GM21737 (cell line): ENCODE measurements around the gene ARMC6.

Experiments
- ATAC-seq: cut with Tn5 transposase; IDR thresholded peaks from one replicate; pipeline ENCODE4 v1.9.1; 2021; ENCODE audit warnings: mild to moderate bottlenecking, moderate library complexity; ENCODE audit not compliant: unreplicated experiment

The ARMC6 gene

DNA sequence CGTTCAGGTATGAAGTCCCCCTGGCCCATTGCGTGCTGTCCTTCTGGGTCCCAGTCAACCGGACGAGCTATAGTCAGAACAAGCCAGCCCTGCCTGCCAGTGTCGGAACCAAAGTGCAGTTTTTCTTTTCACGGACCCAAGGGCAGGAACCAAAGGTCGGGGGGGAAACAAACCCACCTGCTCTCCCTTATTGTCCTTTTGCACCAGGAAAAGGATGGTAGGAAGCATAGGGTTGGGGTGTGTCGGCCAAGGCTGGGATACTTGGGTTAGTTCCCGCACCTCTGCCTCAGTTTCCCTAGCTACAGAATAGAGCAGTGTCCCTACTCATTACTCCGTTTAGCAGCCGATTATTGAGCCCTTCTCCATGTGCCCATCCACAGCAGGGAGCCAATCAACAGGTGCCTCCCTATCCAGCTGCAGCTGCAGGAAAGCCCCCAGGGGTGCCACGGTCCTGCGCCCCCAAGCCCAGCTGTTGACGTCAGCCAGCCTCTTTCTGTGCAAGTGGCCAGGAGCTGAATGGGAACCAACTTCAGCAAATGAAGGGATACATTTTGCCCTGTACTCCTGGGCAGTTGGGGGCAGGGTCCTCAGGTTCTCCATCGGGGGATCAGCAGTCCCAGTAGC, 21.0 kb downstream of the ARMC6 start:
- ATAC-seq: no peak

DNA sequence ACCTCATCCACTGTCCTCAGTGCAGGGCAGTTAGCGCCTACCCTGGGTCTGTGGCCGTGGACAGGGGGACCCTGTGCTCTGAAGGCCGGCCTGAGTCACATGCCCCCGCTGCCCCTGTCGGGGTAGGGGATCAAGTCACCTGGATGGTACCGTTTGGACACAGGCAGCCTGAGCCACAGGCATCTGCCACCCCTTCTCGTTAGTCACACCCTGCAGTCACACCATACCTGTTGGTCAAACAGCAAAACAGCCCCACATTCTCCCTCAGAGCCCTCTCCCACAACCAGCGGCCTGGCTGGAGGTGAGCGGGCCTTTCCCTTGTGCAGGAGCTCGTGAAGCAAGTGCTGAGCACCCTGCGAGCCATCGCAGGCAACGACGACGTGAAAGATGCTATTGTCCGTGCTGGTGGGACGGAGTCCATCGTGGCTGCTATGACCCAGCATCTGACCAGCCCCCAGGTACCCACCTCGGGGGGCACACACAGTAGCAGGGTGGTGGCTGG, 21.6 kb downstream of the ARMC6 start:
- ATAC-seq: no peak

DNA sequence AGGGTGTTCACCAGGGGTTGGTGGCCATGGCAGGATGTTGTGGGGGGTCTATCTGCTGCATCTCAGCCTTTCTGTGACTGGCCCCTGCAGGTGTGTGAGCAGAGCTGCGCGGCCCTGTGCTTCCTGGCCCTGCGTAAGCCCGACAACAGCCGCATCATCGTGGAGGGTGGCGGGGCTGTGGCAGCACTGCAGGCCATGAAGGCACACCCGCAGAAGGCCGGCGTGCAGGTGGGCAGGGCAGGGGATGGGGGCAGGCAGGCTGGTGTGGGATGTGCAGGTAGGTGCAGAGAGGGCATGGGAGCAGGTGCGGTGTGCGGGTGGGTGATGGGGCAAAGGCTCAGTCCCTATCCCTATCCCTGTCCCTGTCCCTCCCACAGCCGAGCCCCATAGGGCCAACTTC, 22.3 kb downstream of the ARMC6 start:
- no peak for ATAC-seq

DNA sequence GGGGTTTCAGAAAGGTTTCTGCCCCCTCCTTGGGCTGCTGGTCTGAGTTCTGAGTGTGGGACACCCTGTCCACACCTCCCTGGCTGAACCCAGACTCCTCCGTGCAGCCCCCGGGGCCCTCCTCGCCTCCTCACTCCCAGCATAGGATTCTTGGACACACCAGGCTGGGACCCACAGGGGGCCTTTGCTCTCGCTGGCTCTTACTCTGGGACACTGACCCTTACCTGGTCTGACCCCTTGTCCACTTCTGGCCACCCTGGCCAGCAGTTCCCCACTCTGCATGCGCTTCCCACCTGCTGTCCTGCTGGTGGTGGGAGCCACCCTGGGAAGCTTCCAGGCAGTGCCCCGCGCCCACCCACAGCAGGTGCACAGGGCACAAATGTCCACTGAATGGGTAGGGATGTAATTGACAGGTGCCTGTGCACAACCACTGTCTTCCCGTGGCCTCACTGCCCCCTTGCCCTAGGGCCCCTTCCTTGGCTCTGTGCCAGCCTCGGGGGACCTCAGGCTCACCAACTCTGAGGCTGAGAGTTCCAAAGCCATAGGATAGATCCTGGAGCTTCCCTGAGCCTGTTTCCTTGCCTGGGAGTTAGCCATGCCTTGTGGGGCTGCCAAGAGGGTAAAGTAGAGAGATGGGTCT, 23.4 kb downstream of the ARMC6 start:
- no peak for ATAC-seq

DNA sequence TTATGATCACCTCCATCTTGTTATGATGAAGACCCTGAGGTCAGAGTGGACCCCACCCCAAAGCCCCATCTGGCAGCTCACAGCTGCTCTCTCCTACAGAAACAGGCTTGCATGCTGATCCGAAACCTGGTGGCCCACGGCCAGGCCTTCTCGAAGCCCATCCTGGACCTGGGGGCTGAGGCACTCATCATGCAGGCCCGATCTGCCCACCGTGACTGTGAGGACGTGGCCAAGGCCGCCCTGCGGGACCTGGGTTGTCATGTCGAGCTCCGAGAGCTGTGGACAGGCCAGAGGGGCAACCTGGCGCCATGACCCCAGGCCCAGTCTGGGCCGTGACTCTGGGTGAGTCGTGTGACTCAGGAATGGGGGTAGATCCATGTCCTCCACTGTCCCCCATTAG, 23.9 kb downstream of the ARMC6 start:
- no peak for ATAC-seq

DNA sequence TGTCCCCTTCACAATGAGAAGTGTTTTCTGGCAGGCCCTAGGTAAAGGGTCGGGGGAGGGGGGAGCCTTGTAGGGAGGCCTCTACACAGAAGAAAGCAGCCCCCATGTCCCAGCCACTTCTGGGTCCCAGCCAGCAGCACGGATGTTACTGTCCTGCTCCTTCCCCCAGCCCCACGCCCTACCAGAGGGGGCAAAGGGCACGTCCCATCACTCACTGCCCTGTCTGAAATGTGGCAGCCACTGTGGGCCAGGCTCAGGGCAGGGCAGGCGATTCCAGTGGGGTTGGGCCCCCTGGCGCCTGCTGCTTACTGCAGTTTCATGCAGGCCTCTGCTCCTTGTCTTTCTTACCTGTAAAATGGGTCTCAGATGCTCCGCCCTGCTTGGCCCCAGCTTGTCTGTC, 24.3 kb downstream of the ARMC6 start:
- ATAC-seq: no peak

DNA sequence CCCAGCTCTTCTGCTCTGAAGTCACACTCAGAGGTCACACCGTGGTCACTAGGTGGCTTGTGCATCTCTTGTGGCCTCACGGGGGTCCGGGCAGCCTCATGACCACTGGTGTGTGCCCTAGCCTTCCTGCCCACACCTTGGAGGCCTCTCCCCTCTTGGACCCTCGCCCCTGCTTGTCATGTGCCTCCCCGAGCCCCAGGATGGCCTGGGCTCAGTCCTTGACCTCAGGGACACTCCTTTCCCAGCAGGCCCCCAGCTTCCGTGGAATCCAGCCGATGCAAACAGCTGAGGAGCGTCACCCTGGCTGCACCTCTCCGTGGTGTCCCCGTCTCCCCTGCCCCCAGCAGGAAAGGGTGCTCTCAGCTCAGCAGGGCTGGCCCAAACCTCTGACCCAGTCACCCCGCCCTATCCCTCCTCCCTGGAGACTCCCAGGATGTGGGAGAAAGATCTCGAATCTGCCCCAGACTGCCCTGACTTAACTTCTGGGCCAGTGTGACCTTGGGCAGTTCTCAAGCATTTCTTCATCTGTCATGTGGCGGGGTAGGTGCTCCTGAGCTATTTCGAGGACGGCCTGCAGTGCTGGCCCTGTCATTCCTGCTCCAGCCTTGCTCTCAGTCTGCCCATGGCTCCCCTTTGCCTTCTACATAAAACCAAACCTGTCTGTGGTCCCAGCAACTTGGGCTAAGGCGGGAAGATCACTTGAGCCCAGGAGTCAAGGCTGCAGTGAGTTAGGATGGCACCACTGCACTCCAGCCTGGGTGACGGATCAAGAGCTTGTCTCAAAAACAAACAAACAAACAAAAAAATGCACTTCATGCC, 25.8 kb downstream of the ARMC6 start:
- no peak for ATAC-seq

DNA sequence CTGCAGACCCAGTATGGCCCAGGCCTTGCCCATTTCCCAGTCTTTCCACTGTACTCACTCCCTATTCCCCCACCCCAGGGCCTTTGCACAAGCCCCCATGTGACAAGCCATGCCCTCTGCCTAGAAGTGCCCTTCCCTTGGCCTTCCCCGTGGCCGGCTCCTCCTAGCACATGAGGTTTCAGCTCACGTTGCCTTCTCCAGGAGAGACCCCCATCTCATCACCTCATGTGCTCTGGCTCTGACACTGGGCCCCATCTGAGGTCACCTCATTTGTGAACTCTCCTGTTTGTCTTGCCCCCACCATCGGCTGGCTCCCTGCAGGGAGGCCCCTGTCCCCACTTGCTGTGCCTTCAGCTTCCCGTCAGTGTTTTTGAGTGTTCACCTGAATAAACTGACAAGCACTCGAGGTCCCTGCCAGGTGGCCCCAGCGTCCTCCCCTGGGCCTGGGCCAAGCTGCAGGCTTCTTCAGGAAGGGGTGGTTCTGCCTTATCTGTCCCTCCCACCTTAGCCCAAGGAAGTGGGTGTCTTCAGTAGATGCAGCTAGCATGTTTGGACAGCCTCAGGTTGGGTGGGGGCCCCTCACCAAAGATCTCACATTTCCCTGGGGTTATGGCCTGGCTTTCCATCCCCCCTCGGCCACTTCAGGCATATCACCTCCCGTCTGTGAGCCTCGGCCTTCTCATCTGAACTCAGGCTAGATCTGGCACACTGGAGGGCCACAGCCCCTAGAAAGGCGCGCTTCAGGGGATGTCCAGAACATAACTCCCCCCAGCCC, 26.6 kb downstream of the ARMC6 start:
- ATAC-seq: no peak

DNA sequence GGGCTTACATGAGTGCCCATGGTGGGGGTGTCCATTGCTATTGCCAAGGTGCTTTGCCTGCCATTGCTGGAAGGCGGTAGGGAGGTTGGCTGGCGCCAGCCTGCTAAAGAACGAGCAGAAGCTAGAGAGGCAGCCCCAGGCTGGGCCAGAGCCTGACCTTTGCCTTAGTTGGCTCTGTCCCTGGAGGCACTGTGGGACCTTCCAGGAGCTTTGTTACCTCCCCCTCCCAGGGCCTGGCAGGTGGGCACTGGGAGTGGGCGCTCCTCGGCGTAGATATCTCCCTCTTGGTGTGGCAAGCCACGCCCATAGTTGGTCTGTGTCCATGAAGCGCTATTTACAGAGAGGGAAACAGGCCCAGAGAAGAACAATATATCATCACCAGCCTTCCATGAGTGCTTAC, 28.1 kb downstream of the ARMC6 start:
- ATAC-seq: no peak

DNA sequence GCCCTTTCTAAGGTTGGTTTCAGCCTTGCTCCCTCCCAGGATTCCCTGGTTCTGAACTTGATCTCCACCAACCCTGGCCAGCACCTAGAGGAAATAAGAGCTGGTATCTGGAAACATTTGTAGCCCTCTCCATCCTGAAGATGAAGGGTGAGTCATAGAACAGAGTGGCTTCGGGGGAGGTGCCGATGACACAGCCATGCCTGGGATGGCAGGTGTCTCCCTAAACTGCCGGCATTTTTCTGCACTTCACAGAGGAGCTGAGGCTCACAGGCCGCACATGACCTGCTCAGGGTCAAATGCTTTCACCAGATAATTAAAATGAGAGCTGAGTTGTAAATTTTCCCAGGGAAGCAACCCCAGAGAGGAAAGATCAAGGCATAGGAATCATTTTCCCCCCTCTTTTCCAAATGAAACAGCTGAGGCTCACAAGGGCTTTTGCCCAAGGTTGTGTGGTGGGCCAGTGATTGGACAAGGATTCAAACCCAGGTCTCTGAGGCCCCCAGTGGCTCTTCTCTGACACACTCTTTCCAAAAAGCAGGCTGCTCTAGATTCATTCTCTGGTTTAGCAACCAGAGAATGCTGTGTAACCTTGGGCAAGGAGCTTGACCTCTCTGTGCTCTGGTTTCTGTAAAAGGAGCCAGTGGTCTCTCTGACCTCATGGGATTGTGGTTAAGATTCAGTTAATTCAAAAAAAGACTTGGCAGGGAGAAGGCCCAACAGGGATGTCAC, 29.2 kb downstream of the ARMC6 start:
- ATAC-seq: no peak

DNA sequence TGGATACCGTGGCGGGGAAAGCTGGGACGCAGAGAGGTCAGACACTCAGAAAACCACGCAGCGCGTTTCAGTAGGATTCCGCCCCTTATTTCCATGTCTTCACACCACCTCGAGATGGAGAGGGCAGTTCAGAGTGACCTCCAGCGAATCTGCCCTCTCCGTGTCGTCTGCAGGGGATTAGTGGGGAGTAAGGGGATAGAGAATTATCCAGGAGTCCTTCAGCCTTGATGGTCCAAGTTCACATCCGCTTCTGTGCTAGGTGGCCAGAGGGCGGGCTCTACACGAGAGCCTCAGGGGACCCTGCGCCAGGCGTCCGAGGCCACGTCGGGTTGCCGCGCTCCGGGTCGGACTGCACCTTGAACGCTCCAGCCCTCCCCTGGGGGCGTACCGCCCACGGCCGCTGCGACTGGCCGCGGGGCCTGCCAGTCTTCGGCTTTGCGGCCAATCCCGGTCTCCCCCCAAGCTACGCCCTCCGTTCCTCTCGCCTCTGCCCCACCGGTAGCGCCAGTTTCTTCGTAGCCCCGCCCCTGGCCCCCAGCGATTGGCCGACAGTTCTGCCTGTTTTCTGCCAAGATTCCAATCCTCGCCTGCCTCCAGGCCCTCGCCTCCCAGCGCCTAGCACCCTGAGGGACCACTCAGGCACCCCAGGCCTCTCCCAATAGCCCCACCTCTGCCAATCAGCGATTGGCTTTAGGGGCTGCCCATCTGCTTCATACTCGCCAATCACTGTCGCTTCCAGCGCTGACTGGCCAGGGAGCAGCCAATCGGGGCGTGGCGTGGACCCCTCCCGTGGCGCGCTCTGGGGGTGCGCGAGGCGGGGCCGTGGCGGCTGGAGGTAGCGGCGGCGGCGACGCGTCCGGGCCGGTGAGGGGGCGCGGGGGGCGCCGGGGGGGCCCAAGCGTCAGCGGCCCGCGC, 30.0 kb downstream of the ARMC6 start, which contains the start of gene SLC25A42:
Gene SLC25A42, plus strand, starts transcription at position 812 of the 915 bp plus-strand sequence. CDS start 32,131 bp downstream, outside the sequence.
- peak; percentile 87 for ATAC-seq

DNA sequence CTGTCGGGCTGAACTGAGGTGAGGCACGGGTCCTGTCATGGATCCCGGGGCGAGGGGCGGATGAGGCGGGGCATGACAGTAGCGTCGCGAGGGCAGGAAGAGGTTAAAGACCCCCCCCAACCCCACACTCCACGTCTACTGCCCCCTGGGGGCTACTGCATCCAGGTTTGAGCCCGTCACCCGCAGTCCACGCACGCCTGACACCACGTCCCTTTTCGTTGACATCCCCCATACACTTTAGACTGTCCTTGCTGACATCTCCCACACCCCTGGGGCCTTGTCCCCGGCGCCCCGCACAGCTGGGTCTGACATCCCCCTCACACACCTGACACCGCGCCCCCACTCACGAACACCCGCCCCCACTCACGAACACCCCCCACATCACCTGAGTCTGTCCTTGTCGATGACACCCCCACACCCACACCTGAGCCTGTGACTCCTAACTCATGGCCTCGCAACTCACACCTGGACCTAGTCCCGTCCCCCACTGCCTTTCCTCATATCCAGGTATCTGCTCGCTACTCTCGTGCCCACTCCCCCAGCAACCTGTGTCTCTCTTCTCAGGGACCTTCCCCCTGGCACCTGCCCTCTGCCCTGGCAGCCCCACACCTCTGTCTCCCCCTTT, 30.8 kb downstream of the ARMC6 start:
- no peak for ATAC-seq

DNA sequence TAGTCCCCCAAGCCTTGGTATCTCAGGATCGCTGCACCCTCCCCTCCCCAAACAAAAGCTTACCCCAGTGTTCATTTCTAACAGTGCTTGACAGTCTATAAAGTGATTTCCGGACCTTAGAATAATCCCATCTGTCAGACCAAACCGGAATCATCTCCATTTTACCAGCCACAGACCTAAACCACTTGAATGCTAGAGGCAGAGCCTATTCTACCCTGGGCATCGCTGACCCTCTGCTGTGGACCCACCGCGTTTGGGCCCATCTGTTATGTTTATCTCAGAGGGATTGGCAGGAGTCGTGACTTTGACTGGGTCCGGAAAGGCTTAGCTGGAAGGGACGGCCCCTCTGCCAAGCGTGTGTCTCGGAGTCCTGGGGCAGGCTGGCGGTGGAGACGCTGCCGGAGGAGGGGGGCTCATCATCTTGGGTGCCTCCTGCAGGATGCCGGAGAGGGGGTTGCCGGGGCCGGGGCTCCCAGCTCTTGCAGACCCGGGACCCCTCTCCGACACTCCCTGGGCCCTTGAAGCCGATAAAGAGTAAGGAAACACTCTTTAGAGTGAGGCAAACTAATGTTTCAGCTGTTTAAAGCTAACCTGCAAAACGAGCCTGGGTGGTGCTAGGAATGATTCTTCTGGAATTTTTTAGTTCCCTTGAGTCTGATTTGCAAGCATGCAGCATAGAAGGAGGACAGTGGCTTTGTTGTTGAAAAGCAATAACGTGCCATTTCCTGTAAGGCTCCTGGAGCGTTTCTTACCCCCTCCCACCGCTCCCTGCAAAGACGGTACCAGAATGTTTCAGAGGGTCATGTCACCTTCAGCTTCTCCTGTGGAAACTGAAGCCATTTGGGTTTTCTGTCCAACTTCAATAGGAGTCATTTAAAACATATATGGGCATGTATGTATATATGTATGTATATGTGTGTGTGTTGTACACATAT, 31.7 kb downstream of the ARMC6 start:
- no peak for ATAC-seq

DNA sequence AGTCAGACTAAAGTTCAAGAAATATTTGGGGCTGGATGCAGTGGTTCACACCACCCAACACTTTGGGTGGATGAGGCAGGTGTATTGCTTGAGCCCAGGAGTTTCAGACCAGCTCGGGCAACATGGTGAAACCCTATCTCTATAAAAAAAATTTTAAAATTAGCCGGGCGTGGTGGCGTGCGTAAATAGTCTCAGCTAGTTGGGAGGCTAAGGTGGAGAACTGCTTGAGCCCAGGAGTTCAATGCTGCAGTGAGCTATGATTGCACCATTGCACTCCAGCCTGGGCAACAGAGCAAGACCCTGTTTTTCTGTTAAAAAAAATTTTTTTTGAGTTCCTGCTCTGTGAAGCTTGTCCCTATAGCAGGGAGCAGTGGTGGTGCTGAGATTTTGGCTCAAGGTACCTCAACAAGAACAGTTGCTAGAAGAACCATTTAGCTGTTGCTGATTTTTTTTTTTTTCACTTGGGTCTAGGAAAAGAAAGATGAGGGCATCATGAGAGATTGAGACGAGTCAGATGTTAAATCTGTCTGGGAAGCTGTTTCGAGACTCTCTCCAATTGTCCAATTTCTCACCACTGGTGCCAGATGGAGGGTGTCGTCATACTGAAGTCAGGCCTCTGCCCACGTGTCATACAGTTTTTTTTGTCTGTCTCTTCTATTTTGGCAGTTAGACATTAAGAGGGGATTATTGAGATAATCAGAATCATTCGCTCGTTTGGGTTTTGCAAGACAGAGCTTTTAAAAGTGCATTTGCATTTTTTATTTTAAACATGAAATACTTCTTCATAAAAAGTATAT, 34.1 kb downstream of the ARMC6 start:
- no peak for ATAC-seq

DNA sequence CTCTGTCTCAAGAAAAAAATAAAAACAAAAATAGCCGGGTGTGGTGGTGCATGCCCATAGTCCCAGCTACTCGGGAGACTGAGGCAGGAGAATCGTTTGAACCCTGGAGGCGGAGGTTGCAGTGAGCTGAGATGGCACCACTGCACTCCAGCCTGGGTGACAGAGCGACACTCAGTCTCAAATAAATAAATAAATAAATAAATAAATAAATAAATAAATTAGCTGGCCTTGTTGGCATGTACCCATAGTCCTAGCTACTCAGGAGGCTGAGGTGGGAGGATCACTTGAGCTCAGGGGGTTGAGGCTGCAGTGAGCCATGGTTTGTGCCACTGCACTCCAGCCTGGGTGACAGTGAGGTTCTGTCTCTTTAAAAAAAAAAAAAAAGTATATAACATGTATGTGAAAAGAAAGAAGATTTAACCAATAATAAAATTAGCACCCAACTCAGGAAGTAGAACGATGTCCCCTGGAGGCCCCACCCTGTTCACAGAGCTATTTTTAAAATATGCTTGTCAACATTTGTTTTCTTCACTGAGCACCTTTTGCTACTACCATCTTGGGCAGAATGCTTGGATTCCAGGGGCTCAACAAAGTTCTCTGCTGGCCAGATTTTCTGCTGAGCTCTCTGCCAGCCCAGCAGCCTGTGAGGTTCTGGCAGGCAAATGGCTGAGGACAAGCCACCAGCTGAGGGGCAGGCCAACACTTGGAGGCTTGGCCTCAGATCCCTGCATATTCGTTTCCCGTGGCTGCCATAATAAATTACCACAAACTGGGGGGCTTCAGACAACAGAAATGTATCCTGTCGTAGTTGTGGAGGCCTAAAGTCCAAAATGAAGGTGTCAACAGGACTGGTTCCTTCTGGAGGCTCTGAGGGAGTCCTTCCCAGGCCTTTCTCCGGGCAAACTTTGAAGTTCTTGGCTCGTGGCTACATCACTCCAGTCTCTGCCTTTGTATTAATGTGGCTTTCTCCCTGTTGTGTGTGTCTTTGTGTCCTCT, 35.6 kb downstream of the ARMC6 start:
- no peak for ATAC-seq

DNA sequence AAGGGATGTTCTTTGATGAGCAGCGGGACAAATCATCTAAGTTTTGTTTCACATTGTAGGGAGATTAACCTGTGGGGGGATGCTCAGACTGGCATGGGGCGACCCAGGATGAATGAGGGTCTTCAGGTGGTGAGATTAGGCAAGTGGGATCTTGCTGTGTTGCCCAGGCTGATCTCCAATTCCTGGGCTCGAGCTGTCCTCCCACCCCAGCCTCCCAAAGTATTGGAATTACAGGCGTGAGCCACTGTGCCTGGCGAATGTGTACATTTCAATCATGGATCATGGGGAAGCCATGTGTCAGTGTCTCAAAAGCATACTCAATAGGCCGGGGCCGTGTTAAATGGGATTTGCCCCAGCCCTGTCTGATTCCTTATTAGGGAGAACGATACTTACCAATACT, 38.5 kb downstream of the ARMC6 start:
- no peak for ATAC-seq
